MCF 10A (cell line): ENCODE measurements around the gene GPR84. TPM values are rescaled to one million over a fixed set of nuclear protein-coding genes. Genes with fewer than 3 reads are reported as not detected.

Experiments
- BruUV-seq: library from RNA; stranded (reverse); fragments of 400-500 nt; replicated peaks from 2 replicates; lab custom pipeline; 2021; lab: Mats Ljungman, UMichigan
- CTCF ChIA-PET: fragments of 300-600 bp; sonication (Branson Sonifier 250); formaldehyde crosslinking; extraction: SDS; loops from one replicate; lab custom pipeline; 2021; ENCODE audit warnings: antibody characterized with exemption, inconsistent platforms; lab: Yijun Ruan, JAX
- POLR2A ChIA-PET: fragments of 300-600, 350-650 bp; sonication (Branson Sonifier 250); formaldehyde crosslinking; extraction: SDS; loops from one replicate; lab custom pipeline; 2020; ENCODE audit warnings: antibody characterized with exemption, inconsistent platforms; lab: Yijun Ruan, JAX
- DNase-seq: peaks from one replicate; pipeline ENCODE4 v3.0.0-alpha.2; 2018; ENCODE audit not compliant: unreplicated experiment
- H3K27ac Mint-ChIP-seq: one replicate; pipeline ENCODE4 v1.8.0; 2022; ENCODE audit warnings: mild to moderate bottlenecking, low read depth, mixed read lengths; ENCODE audit not compliant: unreplicated experiment
- H3K27me3 Mint-ChIP-seq: one replicate; pipeline ENCODE4 v1.8.0; 2022; ENCODE audit warnings: mixed read lengths; ENCODE audit not compliant: insufficient read depth, unreplicated experiment
- H3K36me3 Mint-ChIP-seq: one replicate; pipeline ENCODE4 v1.8.0; 2022; ENCODE audit warnings: mild to moderate bottlenecking, moderate library complexity, mixed read lengths; ENCODE audit not compliant: insufficient read depth, unreplicated experiment
- H3K4me1 Mint-ChIP-seq: one replicate; pipeline ENCODE4 v1.8.0; 2022; ENCODE audit warnings: mixed read lengths; ENCODE audit not compliant: insufficient read depth, unreplicated experiment
- H3K4me3 Mint-ChIP-seq: one replicate; pipeline ENCODE4 v1.8.0; 2022; ENCODE audit warnings: mild to moderate bottlenecking, moderate library complexity, mixed read lengths; ENCODE audit not compliant: unreplicated experiment
- H3K9me3 Mint-ChIP-seq: one replicate; pipeline ENCODE4 v1.8.0; 2022; ENCODE audit warnings: mixed read lengths; ENCODE audit not compliant: unreplicated experiment
- CTCF ChIP-seq: fragments of 200-600 bp; IDR thresholded peaks from one replicate; pipeline ENCODE4 v1.8.0; 2022; ENCODE audit warnings: antibody characterized with exemption, mild to moderate bottlenecking; ENCODE audit not compliant: unreplicated experiment
- intact Hi-C: fragments of 100-400 bp; cut with micrococcal nuclease; formaldehyde crosslinking; loops from 2 replicates; pipeline ENCODE4 v1.14.1; 2022
- total RNA-seq: library from RNA; stranded (reverse); gene quantifications from 2 replicates; pipeline ENCODE4 v1.2.3, GENCODE V29; 2022

Gene GPR84
- total RNA-seq, 1 experiment from 2014 or later = not detected

GRCh38 chr12:54412348-54412747, 48.1 kb upstream of the GPR84 start:
- H3K4me3 Mint-ChIP-seq = no peak overlapping the region
- no peak for TF ChIP-seq CTCF
- intact Hi-C loops = no loop called here
- no peak for DNase-seq
- ChIA-PET POLR2A (interaction anchor here (1.2 to 11.6 kb wide), 4 partner anchors 13 to 132 kb away, joined by 3 to 108 read pairs (median 6); partner anchors contain the start of genes CBX5 and HNRNPA1), CTCF (interaction anchor here (1.7 to 14.2 kb wide), 5 partner anchors 11 to 32 kb away, joined by 7 to 316 read pairs (median 21); no protein-coding TSS in a partner anchor)
- peaks cover 48% of the 10 kb centered on the region for H3K4me1 Mint-ChIP-seq
- H3K27me3 Mint-ChIP-seq = no peaks in the 10 kb centered on the region
- H3K9me3 Mint-ChIP-seq = no peaks in the 10 kb centered on the region
- peak overlapping the region; percentile 94 for H3K27ac Mint-ChIP-seq
- BruUV-seq = no TSS peak
- peaks cover 48% of the 10 kb centered on the region for H3K36me3 Mint-ChIP-seq

- ChIA-PET POLR2A (interaction anchor here (0.7 to 11.6 kb wide), 11 partner anchors 10 to 132 kb away, joined by 3 to 108 read pairs (median 3); partner anchors contain the start of genes CBX5 and HNRNPA1), CTCF (interaction anchor here (0.9 to 14.2 kb wide), 8 partner anchors 11 to 185 kb away, joined by 3 to 316 read pairs (median 10); no protein-coding TSS in a partner anchor)
- Mint-ChIP-seq H3K4me1 (peaks cover 40% of the 10 kb centered on the region), H3K4me3 (peak overlapping the region; percentile 2), H3K27me3 (no peaks in the 10 kb centered on the region), H3K36me3 (peaks cover 55% of the 10 kb centered on the region), H3K9me3 (no peaks in the 10 kb centered on the region), H3K27ac (peak overlapping the region; percentile 94)
- DNase-seq = peak; percentile 96
- no TSS peak for BruUV-seq
- TF ChIP-seq CTCF = no peak
- intact Hi-C loops = loop anchor here (1.0 kb wide), 1 partner anchor 21 kb away; no protein-coding TSS in a partner anchor
These were observed 47.3 kb upstream of the GPR84 start for GRCh38 chr12:54411391-54412241.

- BruUV-seq = no TSS peak
- no peak overlapping the region for H3K4me3 Mint-ChIP-seq
- POLR2A ChIA-PET = no interaction called here
- H3K27ac Mint-ChIP-seq = no peak overlapping the region
- H3K4me1 Mint-ChIP-seq = peaks cover 33% of the 10 kb centered on the region
- H3K9me3 Mint-ChIP-seq = no peaks in the 10 kb centered on the region
- CTCF ChIA-PET = interaction anchor here (0.8 to 14.2 kb wide), 6 partner anchors 8 to 115 kb away, joined by 3 to 316 read pairs (median 6); no protein-coding TSS in a partner anchor
- peaks cover 65% of the 10 kb centered on the region for H3K36me3 Mint-ChIP-seq
- DNase-seq = no peak
- no peak for TF ChIP-seq CTCF
- intact Hi-C loops = no loop called here
- no peaks in the 10 kb centered on the region for H3K27me3 Mint-ChIP-seq
These were observed 45.0 kb upstream of the GPR84 start for GRCh38 chr12:54409267-54409666.
